GM12878 (cell line): ENCODE measurements around the gene SLC25A47. TPM values are rescaled to one million over a fixed set of nuclear protein-coding genes. Genes with fewer than 3 reads are reported as not detected.
A peak's percentile ranks its signal among the peaks of the same experiment; 100 is the strongest.

Experiments
- CBX5 ChIP-seq: sonication (generic); IDR thresholded peaks from 2 replicates; pipeline ENCODE4 v1.6.1; 2016; ENCODE audit warnings: low read depth, moderate library complexity, mild to moderate bottlenecking, inconsistent platforms
- CHD2 ChIP-seq: IDR thresholded peaks from 2 replicates; pipeline ENCODE4 v1.6.1; 2011; ENCODE audit warnings: low read depth, low read length, improper control_type of control experiment, borderline replicate concordance
- CREM ChIP-seq: IDR thresholded peaks from 2 replicates; pipeline ENCODE4 v1.6.1; 2014; ENCODE audit warnings: antibody characterized with exemption, low read depth
- FOXK2 ChIP-seq: fragments of 450-650 bp; IDR thresholded peaks from 2 replicates; pipeline ENCODE4 v1.6.1; 2017; ENCODE audit warnings: mild to moderate bottlenecking, moderate library complexity
- IKZF1 ChIP-seq: fragments of 450-650 bp; conservative IDR thresholded peaks from 2 replicates; pipeline ENCODE4 v1.6.1; 2017; ENCODE audit warnings: antibody characterized with exemption, mild to moderate bottlenecking
- MXI1 ChIP-seq: fragments of 150-350 bp; IDR thresholded peaks from 2 replicates; pipeline ENCODE4 v1.6.1; 2011; ENCODE audit warnings: low read depth, mild to moderate bottlenecking, inconsistent platforms, low read length, improper control_type of control experiment
- NBN ChIP-seq: fragments of 450-650 bp; IDR thresholded peaks from 2 replicates; pipeline ENCODE4 v1.6.1; 2016
- NFYA ChIP-seq: IDR thresholded peaks from 2 replicates; pipeline ENCODE4 v1.6.1; 2011; ENCODE audit warnings: low read depth, mild to moderate bottlenecking, low read length, improper control_type of control experiment, borderline replicate concordance
- NR2C1 ChIP-seq: fragments of 450-650 bp; IDR thresholded peaks from 2 replicates; pipeline ENCODE4 v1.6.1; 2017; ENCODE audit warnings: antibody characterized with exemption, mild to moderate bottlenecking, moderate library complexity
- POU2F2 ChIP-seq: IDR thresholded peaks from 3 replicates; pipeline ENCODE4 v1.6.1; 2011; ENCODE audit warnings: low read depth, mild to moderate bottlenecking, low read length, borderline replicate concordance
- SIX5 ChIP-seq: IDR thresholded peaks from 2 replicates; pipeline ENCODE4 v1.6.1; 2011; ENCODE audit warnings: mild to moderate bottlenecking, low read depth, low read length, moderate library complexity; ENCODE audit not compliant: severe bottlenecking
- SMC3 ChIP-seq: IDR thresholded peaks from 2 replicates; pipeline ENCODE4 v1.6.1; 2011; ENCODE audit warnings: low read length, improper control_type of control experiment, borderline replicate concordance
- SP1 ChIP-seq: IDR thresholded peaks from one replicate; pipeline ENCODE4 v1.6.1; 2011; ENCODE audit warnings: low read depth, low read length
- SRF ChIP-seq, 2 experiments: IDR thresholded peaks; 2 replicates each; pipeline ENCODE4 v1.6.1; 2011; ENCODE audit warnings: low read depth in 2 of 2, low read length in 2 of 2, mild to moderate bottlenecking in 1 of 2, moderate library complexity in 1 of 2
- WRNIP1 ChIP-seq: IDR thresholded peaks from 2 replicates; pipeline ENCODE4 v1.6.1; 2011; ENCODE audit warnings: low read depth, low read length, improper control_type of control experiment, borderline replicate concordance
- polyA plus RNA-seq, 11 experiments: library from polyadenylated mRNA; depleted of rRNA in 4 of 11; unstranded in 6 of 11; stranded (reverse) in 5 of 11; fragments of >200 nt; fragmentation: Nextera tagmentation in 4 of 11; fragmentation: Illumina TruSeq in 1 of 11; extraction: Ambion mirVana in 4 of 11; extraction: Trizol in 1 of 11; gene quantifications; 1 replicate in 1 of 11; 2 replicates in 10 of 11; pipeline versions ENCODE4 v1.2.1 to v1.2.3, GENCODE V29; 2011 to 2016; ENCODE audit warnings: inconsistent platforms in 2 of 11, missing spikeins in 2 of 11, low read depth in 1 of 11
- total RNA-seq, 4 experiments: library from RNA; depleted of rRNA in 3 of 4; stranded (reverse); fragments of >200 nt in 3 of 4; fragmentation: Illumina TruSeq in 1 of 4; extraction: Trizol in 1 of 4; gene quantifications; 2 replicates each; pipeline versions ENCODE4 v1.2.1 to v1.2.3, GENCODE V29; 2013 to 2021
- TF ChIP-seq, protein P1 (sequence below): IDR thresholded peaks from 2 replicates; pipeline ENCODE4 v1.6.1; 2012; ENCODE audit warnings: low read length, inconsistent platforms
- TF ChIP-seq, protein P2 (sequence below): fragments of 450-650 bp; IDR thresholded peaks from 2 replicates; pipeline ENCODE4 v1.6.1; 2017; ENCODE audit warnings: mild to moderate bottlenecking
- TF ChIP-seq, protein P3 (sequence below): IDR thresholded peaks from 2 replicates; pipeline ENCODE4 v1.6.1; 2012; ENCODE audit warnings: low read depth, low read length, improper control_type of control experiment
- TF ChIP-seq, protein P4 (sequence below): fragments of 450-650 bp; IDR thresholded peaks from 2 replicates; pipeline ENCODE4 v1.6.1; 2017; ENCODE audit warnings: low read depth, mild to moderate bottlenecking, moderate library complexity
- TF ChIP-seq, protein P5 (sequence below): fragments of 450-650 bp; formaldehyde crosslinking; IDR thresholded peaks from 2 replicates; pipeline ENCODE4 v1.4.0; 2020; ENCODE audit warnings: mild to moderate bottlenecking, moderate library complexity

Gene SLC25A47
- total and polyA plus RNA-seq, 10 of the 15 experiments (the other 5 are each of a cell fraction or from before 2014, with no cell fraction given), result 0.14 TPM; not detected in 9

DNA sequence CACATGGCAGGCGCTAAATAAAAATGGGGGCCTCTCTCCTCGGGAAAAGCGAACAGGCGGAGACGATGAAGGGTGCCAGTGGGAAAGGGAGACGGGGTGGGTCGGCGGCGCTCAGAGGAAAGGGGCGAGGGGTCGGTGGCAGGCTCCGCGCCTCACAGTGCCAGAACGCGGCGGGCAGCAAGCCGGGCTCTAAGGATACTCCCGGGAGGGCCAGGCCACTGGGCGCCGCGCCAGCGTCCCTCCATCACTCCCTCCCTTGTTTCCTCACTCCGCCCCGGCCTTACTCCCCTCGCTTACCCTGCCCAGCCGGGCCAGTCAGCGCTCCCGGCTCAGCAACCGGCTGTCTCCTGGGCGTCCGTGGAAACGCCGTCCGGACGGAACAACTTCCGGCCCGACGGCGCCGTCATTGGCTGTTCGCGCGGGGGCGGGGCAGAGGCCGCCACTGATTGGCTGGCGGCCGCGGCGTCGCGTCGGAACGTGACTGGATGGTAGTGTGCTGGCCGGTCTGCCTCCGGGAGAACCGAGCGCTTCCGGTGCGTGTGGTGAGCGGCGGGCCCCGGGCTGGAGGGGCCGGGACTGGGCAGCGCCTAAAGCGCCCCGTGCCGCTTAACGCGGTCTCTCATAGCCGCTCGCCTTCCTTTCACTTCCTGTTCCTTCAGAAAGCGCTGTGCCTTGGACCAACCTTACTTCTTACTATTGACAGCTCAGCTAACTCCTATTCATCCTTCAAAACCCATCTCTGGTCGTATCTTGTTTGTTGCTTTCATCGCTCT lies 53.0 kb downstream of the SLC25A47 start, which contains the start of gene WDR25 (continued):
- TF ChIP-seq, protein P1, sequence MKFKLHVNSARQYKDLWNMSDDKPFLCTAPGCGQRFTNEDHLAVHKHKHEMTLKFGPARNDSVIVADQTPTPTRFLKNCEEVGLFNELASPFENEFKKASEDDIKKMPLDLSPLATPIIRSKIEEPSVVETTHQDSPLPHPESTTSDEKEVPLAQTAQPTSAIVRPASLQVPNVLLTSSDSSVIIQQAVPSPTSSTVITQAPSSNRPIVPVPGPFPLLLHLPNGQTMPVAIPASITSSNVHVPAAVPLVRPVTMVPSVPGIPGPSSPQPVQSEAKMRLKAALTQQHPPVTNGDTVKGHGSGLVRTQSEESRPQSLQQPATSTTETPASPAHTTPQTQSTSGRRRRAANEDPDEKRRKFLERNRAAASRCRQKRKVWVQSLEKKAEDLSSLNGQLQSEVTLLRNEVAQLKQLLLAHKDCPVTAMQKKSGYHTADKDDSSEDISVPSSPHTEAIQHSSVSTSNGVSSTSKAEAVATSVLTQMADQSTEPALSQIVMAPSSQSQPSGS, result no peak
- TF ChIP-seq IKZF1, result peak; percentile 80
- TF ChIP-seq WRNIP1, result no peak
- peak; percentile 95 for TF ChIP-seq SP1
- TF ChIP-seq, protein P2, sequence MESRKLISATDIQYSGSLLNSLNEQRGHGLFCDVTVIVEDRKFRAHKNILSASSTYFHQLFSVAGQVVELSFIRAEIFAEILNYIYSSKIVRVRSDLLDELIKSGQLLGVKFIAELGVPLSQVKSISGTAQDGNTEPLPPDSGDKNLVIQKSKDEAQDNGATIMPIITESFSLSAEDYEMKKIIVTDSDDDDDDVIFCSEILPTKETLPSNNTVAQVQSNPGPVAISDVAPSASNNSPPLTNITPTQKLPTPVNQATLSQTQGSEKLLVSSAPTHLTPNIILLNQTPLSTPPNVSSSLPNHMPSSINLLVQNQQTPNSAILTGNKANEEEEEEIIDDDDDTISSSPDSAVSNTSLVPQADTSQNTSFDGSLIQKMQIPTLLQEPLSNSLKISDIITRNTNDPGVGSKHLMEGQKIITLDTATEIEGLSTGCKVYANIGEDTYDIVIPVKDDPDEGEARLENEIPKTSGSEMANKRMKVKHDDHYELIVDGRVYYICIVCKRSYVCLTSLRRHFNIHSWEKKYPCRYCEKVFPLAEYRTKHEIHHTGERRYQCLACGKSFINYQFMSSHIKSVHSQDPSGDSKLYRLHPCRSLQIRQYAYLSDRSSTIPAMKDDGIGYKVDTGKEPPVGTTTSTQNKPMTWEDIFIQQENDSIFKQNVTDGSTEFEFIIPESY, result no peak
- TF ChIP-seq NBN, result 0 out of 2 replicates have a peak, but pooled peaks have one; percentile 45
- TF ChIP-seq, protein P3, sequence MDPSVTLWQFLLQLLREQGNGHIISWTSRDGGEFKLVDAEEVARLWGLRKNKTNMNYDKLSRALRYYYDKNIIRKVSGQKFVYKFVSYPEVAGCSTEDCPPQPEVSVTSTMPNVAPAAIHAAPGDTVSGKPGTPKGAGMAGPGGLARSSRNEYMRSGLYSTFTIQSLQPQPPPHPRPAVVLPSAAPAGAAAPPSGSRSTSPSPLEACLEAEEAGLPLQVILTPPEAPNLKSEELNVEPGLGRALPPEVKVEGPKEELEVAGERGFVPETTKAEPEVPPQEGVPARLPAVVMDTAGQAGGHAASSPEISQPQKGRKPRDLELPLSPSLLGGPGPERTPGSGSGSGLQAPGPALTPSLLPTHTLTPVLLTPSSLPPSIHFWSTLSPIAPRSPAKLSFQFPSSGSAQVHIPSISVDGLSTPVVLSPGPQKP, result peak; percentile 78; the same call in 1 of the 2 replicates
- peak in 1 of 2 experiments; percentile 51; a peak in 1 of 4 replicates for TF ChIP-seq SRF (IDR thresholded peaks at IDR 0.05; ENCODE audit: low read depth in 2 of 2, low read length in 2 of 2)
- TF ChIP-seq CHD2, result peak; percentile 90
- peak; percentile 90 for TF ChIP-seq NR2C1
- TF ChIP-seq, protein P4, sequence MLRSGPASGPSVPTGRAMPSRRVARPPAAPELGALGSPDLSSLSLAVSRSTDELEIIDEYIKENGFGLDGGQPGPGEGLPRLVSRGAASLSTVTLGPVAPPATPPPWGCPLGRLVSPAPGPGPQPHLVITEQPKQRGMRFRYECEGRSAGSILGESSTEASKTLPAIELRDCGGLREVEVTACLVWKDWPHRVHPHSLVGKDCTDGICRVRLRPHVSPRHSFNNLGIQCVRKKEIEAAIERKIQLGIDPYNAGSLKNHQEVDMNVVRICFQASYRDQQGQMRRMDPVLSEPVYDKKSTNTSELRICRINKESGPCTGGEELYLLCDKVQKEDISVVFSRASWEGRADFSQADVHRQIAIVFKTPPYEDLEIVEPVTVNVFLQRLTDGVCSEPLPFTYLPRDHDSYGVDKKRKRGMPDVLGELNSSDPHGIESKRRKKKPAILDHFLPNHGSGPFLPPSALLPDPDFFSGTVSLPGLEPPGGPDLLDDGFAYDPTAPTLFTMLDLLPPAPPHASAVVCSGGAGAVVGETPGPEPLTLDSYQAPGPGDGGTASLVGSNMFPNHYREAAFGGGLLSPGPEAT, result peak; percentile 76
- TF ChIP-seq SIX5, result peak; percentile 46
- TF ChIP-seq FOXK2, result peak; percentile 60; the same call in 1 of the 2 replicates
- TF ChIP-seq, protein P5, sequence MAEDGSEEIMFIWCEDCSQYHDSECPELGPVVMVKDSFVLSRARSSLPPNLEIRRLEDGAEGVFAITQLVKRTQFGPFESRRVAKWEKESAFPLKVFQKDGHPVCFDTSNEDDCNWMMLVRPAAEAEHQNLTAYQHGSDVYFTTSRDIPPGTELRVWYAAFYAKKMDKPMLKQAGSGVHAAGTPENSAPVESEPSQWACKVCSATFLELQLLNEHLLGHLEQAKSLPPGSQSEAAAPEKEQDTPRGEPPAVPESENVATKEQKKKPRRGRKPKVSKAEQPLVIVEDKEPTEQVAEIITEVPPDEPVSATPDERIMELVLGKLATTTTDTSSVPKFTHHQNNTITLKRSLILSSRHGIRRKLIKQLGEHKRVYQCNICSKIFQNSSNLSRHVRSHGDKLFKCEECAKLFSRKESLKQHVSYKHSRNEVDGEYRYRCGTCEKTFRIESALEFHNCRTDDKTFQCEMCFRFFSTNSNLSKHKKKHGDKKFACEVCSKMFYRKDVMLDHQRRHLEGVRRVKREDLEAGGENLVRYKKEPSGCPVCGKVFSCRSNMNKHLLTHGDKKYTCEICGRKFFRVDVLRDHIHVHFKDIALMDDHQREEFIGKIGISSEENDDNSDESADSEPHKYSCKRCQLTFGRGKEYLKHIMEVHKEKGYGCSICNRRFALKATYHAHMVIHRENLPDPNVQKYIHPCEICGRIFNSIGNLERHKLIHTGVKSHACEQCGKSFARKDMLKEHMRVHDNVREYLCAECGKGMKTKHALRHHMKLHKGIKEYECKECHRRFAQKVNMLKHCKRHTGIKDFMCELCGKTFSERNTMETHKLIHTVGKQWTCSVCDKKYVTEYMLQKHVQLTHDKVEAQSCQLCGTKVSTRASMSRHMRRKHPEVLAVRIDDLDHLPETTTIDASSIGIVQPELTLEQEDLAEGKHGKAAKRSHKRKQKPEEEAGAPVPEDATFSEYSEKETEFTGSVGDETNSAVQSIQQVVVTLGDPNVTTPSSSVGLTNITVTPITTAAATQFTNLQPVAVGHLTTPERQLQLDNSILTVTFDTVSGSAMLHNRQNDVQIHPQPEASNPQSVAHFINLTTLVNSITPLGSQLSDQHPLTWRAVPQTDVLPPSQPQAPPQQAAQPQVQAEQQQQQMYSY, result no peak
- TF ChIP-seq CBX5, result no peak
- TF ChIP-seq MXI1, result peak; percentile 87
- no peak; the same call in 1 of the 2 replicates for TF ChIP-seq NFYA
- TF ChIP-seq SMC3, result no peak
- peak; percentile 88 for TF ChIP-seq CREM
- TF ChIP-seq POU2F2, result peak; percentile 46; the same call in 2 of the 3 replicates
